WTC11 (cell line): Measurements from ENCODE around the gene OR10D3. TPM values are rescaled to one million over a fixed set of nuclear protein-coding genes. Genes with fewer than 3 reads are reported as not detected.

Experiments
- ATAC-seq: fragments of 200-7000 bp; cut with Tn5 transposase; 2 replicates; pipeline ENCODE4 v1.10.0; 2021; ENCODE audit warnings: mild to moderate bottlenecking, moderate library complexity
- CTCF ChIA-PET: fragments of 300-600 bp; sonication (Branson Sonifier 250); formaldehyde crosslinking; loops from one replicate; lab custom pipeline; 2021; ENCODE audit warnings: antibody characterized with exemption; lab: Charles Lee
- POLR2A ChIA-PET: fragments of 350-600 bp; sonication (Branson Sonifier 250); formaldehyde crosslinking; loops from one replicate; lab custom pipeline; 2021; ENCODE audit warnings: antibody characterized with exemption; lab: Charles Lee
- DNase-seq: peaks from one replicate; pipeline ENCODE4 v3.0.0; 2021; ENCODE audit warnings: low spot score
- H3K27ac Mint-ChIP-seq: 2 replicates; pipeline ENCODE4 v1.8.0; 2021; ENCODE audit warnings: mixed read lengths
- H3K27me3 Mint-ChIP-seq: 2 replicates; pipeline ENCODE4 v1.8.0; 2021; ENCODE audit warnings: low read depth, mild to moderate bottlenecking, moderate library complexity, mixed read lengths
- H3K36me3 Mint-ChIP-seq: 2 replicates; pipeline ENCODE4 v1.8.0; 2021; ENCODE audit warnings: mixed read lengths
- H3K4me1 Mint-ChIP-seq: 2 replicates; pipeline ENCODE4 v1.8.0; 2022; ENCODE audit warnings: mixed read lengths
- H3K4me3 Mint-ChIP-seq: 2 replicates; pipeline ENCODE4 v1.8.0; 2021; ENCODE audit warnings: mild to moderate bottlenecking, moderate library complexity, mixed read lengths
- H3K9me3 Mint-ChIP-seq: 2 replicates; pipeline ENCODE4 v1.8.0; 2021; ENCODE audit warnings: mixed read lengths
- AFF4 ChIP-seq: sonication (generic); formaldehyde crosslinking; IDR thresholded peaks from 2 replicates; pipeline ENCODE4 v1.8.1; 2023; ENCODE audit warnings: mild to moderate bottlenecking, missing genetic modification reagents, borderline replicate concordance
- ATF1 ChIP-seq: sonication (generic); formaldehyde crosslinking; IDR thresholded peaks from 2 replicates; pipeline ENCODE4 v1.8.1; 2023; ENCODE audit warnings: mild to moderate bottlenecking, moderate library complexity, missing genetic modification reagents
- CDX4 ChIP-seq: fragments of 250-450 bp; sonication (Bioruptor Pico); IDR thresholded peaks from 2 replicates; pipeline ENCODE4 v1.9.0; 2021; ENCODE audit warnings: moderate library complexity, mild to moderate bottlenecking, inconsistent platforms, borderline replicate concordance
- ELF4 ChIP-seq: sonication (generic); formaldehyde crosslinking; IDR thresholded peaks from 2 replicates; pipeline ENCODE4 v1.8.1; 2022; ENCODE audit warnings: low read depth, mild to moderate bottlenecking, moderate library complexity, missing genetic modification reagents
- EMX1 ChIP-seq: fragments of 250-450 bp; sonication (Bioruptor Pico); IDR thresholded peaks from 2 replicates; pipeline ENCODE4 v1.8.0; 2021; ENCODE audit warnings: mild to moderate bottlenecking
- FOXK1 ChIP-seq: sonication (generic); formaldehyde crosslinking; IDR thresholded peaks from 2 replicates; pipeline ENCODE4 v1.8.0; 2022; ENCODE audit warnings: mild to moderate bottlenecking, moderate library complexity, missing genetic modification reagents
- GTF2I ChIP-seq: fragments of 250-450 bp; sonication (Bioruptor Pico); conservative IDR thresholded peaks from 2 replicates; pipeline ENCODE4 v1.4.0; 2021; ENCODE audit warnings: mild to moderate bottlenecking
- HMGA2 ChIP-seq: fragments of 250-450 bp; sonication (Bioruptor Pico); IDR thresholded peaks from 2 replicates; pipeline ENCODE4 v1.4.0; 2021; ENCODE audit warnings: mild to moderate bottlenecking, moderate library complexity
- JAZF1 ChIP-seq: fragments of 250-450 bp; sonication (Bioruptor Pico); IDR thresholded peaks from 2 replicates; pipeline ENCODE4 v1.9.0; 2021; ENCODE audit warnings: moderate library complexity, mild to moderate bottlenecking, inconsistent platforms
- JUN ChIP-seq: sonication (generic); formaldehyde crosslinking; IDR thresholded peaks from 2 replicates; pipeline ENCODE4 v1.8.0; 2023; ENCODE audit warnings: mild to moderate bottlenecking, missing genetic modification reagents
- NFE2L1 ChIP-seq: sonication (generic); formaldehyde crosslinking; IDR thresholded peaks from 2 replicates; pipeline ENCODE4 v1.8.1; 2023; ENCODE audit warnings: missing genetic modification reagents
- NR1H2 ChIP-seq: sonication (generic); formaldehyde crosslinking; IDR thresholded peaks from 2 replicates; pipeline ENCODE4 v1.9.0; 2021; ENCODE audit warnings: mild to moderate bottlenecking, moderate library complexity, missing genetic modification reagents
- NR2C2 ChIP-seq: sonication (generic); formaldehyde crosslinking; IDR thresholded peaks from 2 replicates; pipeline ENCODE4 v1.8.0; 2022; ENCODE audit warnings: mild to moderate bottlenecking, missing genetic modification reagents
- PREB ChIP-seq: sonication (generic); formaldehyde crosslinking; IDR thresholded peaks from 2 replicates; pipeline ENCODE4 v1.8.1; 2022; ENCODE audit warnings: mild to moderate bottlenecking, missing genetic modification reagents, moderate library complexity, borderline replicate concordance
- PRRX2 ChIP-seq: fragments of 250-450 bp; sonication (Bioruptor Pico); IDR thresholded peaks from 2 replicates; pipeline ENCODE4 v1.8.0; 2021; ENCODE audit warnings: mild to moderate bottlenecking
- RORB ChIP-seq: fragments of 250-450 bp; sonication (Bioruptor Pico); IDR thresholded peaks from 2 replicates; pipeline ENCODE4 v1.9.0; 2021; ENCODE audit warnings: mild to moderate bottlenecking
- SMAD3 ChIP-seq: sonication (generic); formaldehyde crosslinking; IDR thresholded peaks from 2 replicates; pipeline ENCODE4 v1.8.0; 2022; ENCODE audit warnings: missing genetic modification reagents, mild to moderate bottlenecking, borderline replicate concordance
- SP1 ChIP-seq: sonication (generic); formaldehyde crosslinking; conservative IDR thresholded peaks from 2 replicates; pipeline ENCODE4 v1.8.1; 2022; ENCODE audit warnings: missing genetic modification reagents
- TEAD4 ChIP-seq: sonication (generic); formaldehyde crosslinking; IDR thresholded peaks from 2 replicates; pipeline ENCODE4 v1.8.0; 2022; ENCODE audit warnings: mild to moderate bottlenecking, missing genetic modification reagents
- USF1 ChIP-seq: sonication (generic); formaldehyde crosslinking; IDR thresholded peaks from 2 replicates; pipeline ENCODE4 v1.8.0; 2022; ENCODE audit warnings: mild to moderate bottlenecking, missing genetic modification reagents
- ZMAT4 ChIP-seq: fragments of 250-450 bp; sonication (Bioruptor Pico); IDR thresholded peaks from 2 replicates; pipeline ENCODE4 v1.9.0; 2021; ENCODE audit warnings: mild to moderate bottlenecking
- ZNF121 ChIP-seq: sonication (generic); formaldehyde crosslinking; IDR thresholded peaks from 2 replicates; pipeline ENCODE4 v1.8.0; 2023; ENCODE audit warnings: missing genetic modification reagents
- ZNF416 ChIP-seq: fragments of 250-450 bp; sonication (Bioruptor Pico); IDR thresholded peaks from 2 replicates; pipeline ENCODE4 v1.9.0; 2021; ENCODE audit warnings: mild to moderate bottlenecking, inconsistent platforms
- ZSCAN18 ChIP-seq: fragments of 250-450 bp; sonication (Bioruptor Pico); IDR thresholded peaks from 2 replicates; pipeline ENCODE4 v2.1.2; 2022; ENCODE audit warnings: mild to moderate bottlenecking, moderate library complexity
- total RNA-seq: library from RNA; stranded (reverse); gene quantifications from 3 replicates; pipeline ENCODE4 v1.2.3, GENCODE V29; 2021

OR10D3 gene
- total RNA-seq, 1 experiment from 2014 or later: not detected

GRCh38 chr11:124207102-124207792, 24.1 kb downstream of the OR10D3 start:
- no peaks in the 10 kb centered on the region for H3K4me1 Mint-ChIP-seq
- ATAC-seq (no peak), DNase-seq (no peak)
- no peaks in the 10 kb centered on the region for H3K9me3 Mint-ChIP-seq
- CTCF ChIA-PET: interaction anchor here (0.8 to 1.4 kb wide), 3 partner anchors 12 to 91 kb away, joined by 3 read pairs; no protein-coding TSS in a partner anchor
- H3K27ac Mint-ChIP-seq: no peak overlapping the region
- POLR2A ChIA-PET: no interaction called here
- TF ChIP-seq TEAD4: no peak
- no peaks in the 10 kb centered on the region for H3K36me3 Mint-ChIP-seq
- no peaks in the 10 kb centered on the region for H3K27me3 Mint-ChIP-seq
- H3K4me3 Mint-ChIP-seq: no peak overlapping the region

- ChIA-PET CTCF (interaction anchor here (0.6 to 1.1 kb wide), 3 partner anchors 16 to 327 kb away, joined by 3 read pairs; no protein-coding TSS in a partner anchor), POLR2A (no interaction called here)
- DNase-seq: no peak
- ATAC-seq: no peak
- H3K36me3 Mint-ChIP-seq: no peaks in the 10 kb centered on the region
- H3K4me1 Mint-ChIP-seq: no peaks in the 10 kb centered on the region
- no peaks in the 10 kb centered on the region for H3K9me3 Mint-ChIP-seq
- H3K27me3 Mint-ChIP-seq: no peaks in the 10 kb centered on the region
- no peak overlapping the region for H3K27ac Mint-ChIP-seq
- TF ChIP-seq SP1 (no peak), ZNF121 (CRISPR knock-in tag) (no peak), NFE2L1 (CRISPR knock-in tag) (no peak), PREB (CRISPR knock-in tag) (no peak), ZNF416 (CRISPR knock-in tag) (no peak), HMGA2 (CRISPR knock-in tag) (no peak), FOXK1 (no peak), NR1H2 (CRISPR knock-in tag) (no peak), EMX1 (CRISPR knock-in tag) (no peak), GTF2I (CRISPR knock-in tag) (no peak), CDX4 (CRISPR knock-in tag) (no peak), ATF1 (CRISPR knock-in tag) (no peak), JAZF1 (CRISPR knock-in tag) (no peak), JUN (no peak), ZMAT4 (CRISPR knock-in tag) (no peak), SMAD3 (CRISPR knock-in tag) (no peak), PRRX2 (no peak)
- no peak overlapping the region for H3K4me3 Mint-ChIP-seq
Measured at GRCh38 chr11:124209824-124210357, 26.7 kb downstream of the OR10D3 start.

- no peak overlapping the region for H3K27ac Mint-ChIP-seq
- no peaks in the 10 kb centered on the region for H3K36me3 Mint-ChIP-seq
- H3K4me1 Mint-ChIP-seq: no peaks in the 10 kb centered on the region
- ChIA-PET CTCF (no interaction called here), POLR2A (no interaction called here)
- DNase-seq: no peak
- TF ChIP-seq ELF4: no peak
- no peaks in the 10 kb centered on the region for H3K9me3 Mint-ChIP-seq
- ATAC-seq: no peak
- H3K27me3 Mint-ChIP-seq: no peaks in the 10 kb centered on the region
- no peak overlapping the region for H3K4me3 Mint-ChIP-seq
Measured at GRCh38 chr11:124210421-124210820, 27.3 kb downstream of the OR10D3 start.

- ChIA-PET POLR2A (no interaction called here), CTCF (no interaction called here)
- DNase-seq (no peak), ATAC-seq (no peak)
- H3K27me3 Mint-ChIP-seq: no peaks in the 10 kb centered on the region
- H3K4me1 Mint-ChIP-seq: no peaks in the 10 kb centered on the region
- H3K9me3 Mint-ChIP-seq: no peaks in the 10 kb centered on the region
- no peak overlapping the region for H3K27ac Mint-ChIP-seq
- H3K36me3 Mint-ChIP-seq: no peaks in the 10 kb centered on the region
- no peak overlapping the region for H3K4me3 Mint-ChIP-seq
- TF ChIP-seq ZSCAN18 (CRISPR knock-in tag) (no peak), USF1 (CRISPR knock-in tag) (no peak), NR2C2 (CRISPR knock-in tag) (no peak), RORB (no peak), AFF4 (CRISPR knock-in tag) (no peak), ELF4 (no peak)
Measured at GRCh38 chr11:124211321-124211720, 28.2 kb downstream of the OR10D3 start.
